HG02759 (cell line): ENCODE measurements around the gene ABLIM1.

ENCODE experiments used
- ATAC-seq: cut with Tn5 transposase; IDR thresholded peaks from one replicate; pipeline ENCODE4 v1.9.1; 2021; ENCODE audit warnings: mild to moderate bottlenecking, moderate library complexity; ENCODE audit not compliant: unreplicated experiment

The ABLIM1 gene

GRCh38 chr10:114471906-114472876 lies 185.9 kb downstream of the ABLIM1 start:
- ATAC-seq = no peak

DNA sequence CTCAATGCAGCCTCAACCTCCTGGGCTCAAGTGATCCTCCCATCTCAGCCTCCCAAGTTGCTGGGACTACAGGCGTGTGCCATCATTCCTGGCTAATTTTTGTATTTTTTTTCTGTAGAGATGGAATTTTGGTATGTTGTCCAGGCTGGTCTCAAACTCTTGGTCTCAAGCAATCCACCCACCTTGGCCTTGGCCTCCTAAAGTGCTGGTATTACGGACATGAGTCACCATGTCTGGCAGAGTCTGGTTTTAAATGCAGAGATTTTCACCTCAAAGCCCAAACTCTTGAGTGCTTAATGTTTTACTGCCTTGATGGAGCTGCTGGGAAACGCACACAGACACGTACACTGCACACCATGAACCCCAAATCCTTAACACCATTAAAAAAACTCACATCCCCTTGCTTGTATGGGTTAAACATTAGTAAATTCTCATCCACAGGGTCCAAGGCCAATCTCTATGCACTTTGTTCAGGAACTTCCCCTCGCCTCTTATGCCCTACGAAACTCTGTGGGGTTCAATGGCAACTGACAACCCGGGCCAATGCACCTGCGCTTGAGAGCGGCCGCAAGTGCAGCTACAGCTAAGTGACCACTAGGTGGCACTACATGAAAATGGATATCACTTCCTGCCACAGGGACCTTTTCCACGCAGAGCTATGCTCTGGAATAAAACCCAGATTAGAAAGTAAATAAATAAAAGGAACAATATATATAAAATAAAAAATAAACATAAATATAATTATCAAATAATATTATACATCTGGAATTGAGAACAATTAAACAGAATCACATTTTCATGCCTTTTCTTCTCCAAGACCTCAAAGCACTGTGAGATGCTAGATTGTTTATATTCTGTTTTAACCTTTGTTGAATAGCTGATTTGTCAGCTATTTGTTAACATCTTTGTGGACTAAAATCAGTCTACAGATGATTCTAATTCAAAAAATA lies 186.8 kb downstream of the ABLIM1 start:
- peak; percentile 95 for ATAC-seq

DNA sequence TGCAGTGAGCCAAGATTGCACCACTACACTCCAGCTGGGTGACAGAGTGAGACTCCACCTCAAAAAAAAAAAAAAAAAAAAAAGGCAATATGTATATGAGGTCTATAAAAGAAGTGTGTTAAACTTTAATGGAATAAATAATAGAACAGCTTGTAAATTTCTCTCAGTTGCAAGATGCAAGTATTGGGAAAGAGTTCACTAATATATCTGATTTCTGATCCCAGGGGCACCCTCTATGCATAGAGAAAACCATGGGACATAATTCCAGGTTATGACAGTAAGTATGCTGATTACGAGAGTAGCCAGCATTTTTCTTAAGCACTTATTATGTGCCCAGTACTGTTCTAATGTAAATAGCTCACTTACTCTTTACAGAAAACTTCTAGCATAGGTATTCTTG lies 187.7 kb downstream of the ABLIM1 start:
- no peak for ATAC-seq

- no peak for ATAC-seq
These were observed 199.1 kb downstream of the ABLIM1 start for GRCh38 chr10:114458955-114459354.

DNA sequence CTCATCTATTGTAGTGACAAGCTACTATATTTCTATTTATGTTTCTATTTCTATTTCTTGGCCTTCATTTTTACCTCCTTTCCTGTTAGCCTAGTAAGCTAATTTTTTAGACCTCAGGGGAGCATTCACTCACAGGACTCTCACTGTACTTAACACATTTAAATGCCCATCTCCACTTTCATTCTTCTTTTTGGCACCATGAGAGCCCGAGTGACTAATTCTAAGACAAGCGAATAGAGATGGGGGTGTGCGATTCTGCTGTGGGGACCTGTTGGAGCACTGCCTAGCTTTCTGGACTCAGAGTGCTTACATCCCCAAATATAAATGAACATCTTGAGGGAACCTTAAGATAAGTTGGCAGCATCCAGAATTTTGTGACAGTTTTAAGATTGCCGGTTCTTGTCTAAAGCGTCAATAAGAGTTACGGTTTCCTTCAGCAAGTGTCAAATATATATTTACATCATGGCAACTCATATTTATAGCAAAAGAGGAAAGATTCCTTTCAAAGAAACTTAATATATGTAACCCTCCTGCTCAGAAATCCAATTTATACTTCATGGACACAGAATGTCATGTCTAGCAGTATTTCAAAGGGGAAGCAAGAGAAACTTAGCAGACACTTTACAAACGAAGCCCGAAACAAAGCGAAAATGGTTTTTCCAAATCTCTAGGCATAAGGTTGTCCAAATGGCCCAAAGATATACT lies 199.7 kb downstream of the ABLIM1 start:
- no peak for ATAC-seq

GRCh38 chr10:114453576-114453975 lies 204.5 kb downstream of the ABLIM1 start:
- ATAC-seq = no peak

DNA sequence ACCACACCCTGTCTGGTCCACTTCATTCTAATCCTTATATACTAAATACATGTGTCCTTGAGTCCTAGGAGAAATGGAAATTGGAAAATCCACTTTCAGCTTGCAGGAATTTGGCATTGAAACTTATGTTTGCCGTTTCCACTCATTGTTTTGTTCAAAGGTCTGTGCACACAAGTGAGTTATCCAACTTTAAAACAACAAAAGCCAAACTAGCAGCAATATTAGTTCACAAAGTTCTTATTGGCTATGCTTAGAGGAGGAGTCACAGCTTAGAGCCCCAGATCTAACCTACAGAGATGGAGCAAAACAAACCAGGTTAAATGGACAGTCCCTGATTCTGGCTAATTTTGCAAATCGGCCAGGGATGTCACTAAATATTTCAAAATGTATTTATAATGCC lies 209.2 kb downstream of the ABLIM1 start:
- no peak for ATAC-seq

DNA sequence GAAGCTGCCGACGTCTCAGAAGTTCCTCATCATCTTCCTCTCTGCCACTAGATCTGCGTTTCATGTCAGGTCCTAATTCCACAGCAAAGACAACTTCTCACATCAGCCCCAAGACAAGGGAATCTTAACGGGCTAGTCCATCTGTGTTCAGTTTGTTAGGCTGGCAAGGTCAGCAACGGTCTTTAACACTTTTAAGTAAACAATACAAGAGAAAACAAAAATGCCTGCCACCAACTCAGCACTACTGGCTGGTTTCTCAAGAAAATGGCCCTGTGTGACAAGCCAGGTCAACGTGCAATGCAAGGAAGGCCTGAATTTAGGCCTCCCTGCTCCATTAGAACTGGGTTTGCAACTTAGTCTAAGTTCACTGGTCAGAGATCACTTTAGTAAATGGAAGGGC lies 212.7 kb downstream of the ABLIM1 start:
- ATAC-seq = no peak

GRCh38 chr10:114444819-114445218 lies 213.3 kb downstream of the ABLIM1 start:
- ATAC-seq = no peak

DNA sequence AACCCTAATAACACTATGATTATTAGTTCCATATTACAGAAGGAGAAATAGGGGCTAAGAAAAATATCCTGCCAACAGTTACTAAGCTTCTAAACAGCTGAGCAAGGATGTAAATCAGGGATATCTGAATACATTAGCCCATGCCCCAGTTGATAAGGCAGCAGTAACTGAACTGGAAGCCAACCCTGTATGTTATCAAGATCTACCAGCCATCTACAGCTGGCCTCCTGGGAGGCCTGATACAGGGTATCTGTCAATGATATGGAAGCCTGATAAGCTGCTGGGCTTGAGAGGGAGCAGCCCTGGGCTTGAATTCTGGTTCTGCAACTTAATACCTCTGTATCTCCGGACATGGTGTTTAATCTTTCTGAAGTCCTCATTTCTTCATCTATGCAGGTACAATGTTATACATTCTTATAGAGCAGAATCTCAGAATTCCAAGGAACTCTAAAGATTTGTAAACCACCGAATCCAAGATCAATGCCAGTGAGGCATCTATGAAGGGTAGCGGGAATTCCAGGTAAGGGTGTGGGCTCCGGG lies 215.9 kb downstream of the ABLIM1 start:
- ATAC-seq = no peak

DNA sequence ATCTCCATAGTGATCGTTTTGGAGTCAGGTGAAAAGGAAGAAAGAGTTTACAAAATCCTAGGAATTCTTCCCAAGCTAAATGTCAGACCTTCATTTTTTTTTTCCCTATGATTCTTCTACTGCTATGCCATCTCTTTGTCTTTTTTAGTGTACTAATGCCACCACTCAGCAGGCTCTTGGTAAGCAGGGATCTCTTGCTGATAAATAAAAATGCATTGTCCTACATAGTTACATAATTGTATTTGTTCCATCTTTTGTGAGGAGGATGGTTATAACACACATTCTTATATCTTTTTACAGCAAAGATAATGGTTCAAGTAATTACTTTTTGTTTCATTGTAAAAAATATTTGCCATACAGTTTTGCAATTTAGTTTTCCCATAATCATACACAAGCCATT lies 217.0 kb downstream of the ABLIM1 start:
- ATAC-seq = no peak

GRCh38 chr10:114437473-114438292 lies 220.4 kb downstream of the ABLIM1 start:
- ATAC-seq = no peak

- no peak for ATAC-seq
These were observed 221.1 kb downstream of the ABLIM1 start for GRCh38 chr10:114436941-114437340.

DNA sequence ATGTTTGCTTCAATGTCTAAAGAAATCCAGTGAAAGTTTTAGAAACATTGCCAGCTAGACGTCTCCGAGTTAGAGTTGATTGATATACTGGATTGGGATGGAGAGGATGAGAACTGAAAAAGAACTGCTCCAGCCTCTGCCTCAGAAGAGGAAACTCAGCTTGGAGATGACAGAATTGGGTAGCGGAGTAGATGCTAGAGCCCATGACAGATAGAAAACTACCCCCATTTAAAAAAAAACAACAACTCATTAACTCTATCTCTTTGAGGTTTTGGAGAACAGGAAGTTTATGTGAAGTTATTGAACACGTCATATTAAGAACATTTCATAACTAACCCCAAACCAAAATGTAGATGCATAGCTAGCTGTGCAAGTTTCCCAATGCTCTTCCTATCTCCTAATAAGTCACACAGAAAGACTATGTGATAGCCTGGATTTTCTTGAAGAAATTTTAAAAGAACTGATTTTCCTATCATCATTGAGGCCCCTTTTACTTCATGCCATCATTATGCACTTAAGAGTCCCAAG lies 225.4 kb downstream of the ABLIM1 start:
- no peak for ATAC-seq

DNA sequence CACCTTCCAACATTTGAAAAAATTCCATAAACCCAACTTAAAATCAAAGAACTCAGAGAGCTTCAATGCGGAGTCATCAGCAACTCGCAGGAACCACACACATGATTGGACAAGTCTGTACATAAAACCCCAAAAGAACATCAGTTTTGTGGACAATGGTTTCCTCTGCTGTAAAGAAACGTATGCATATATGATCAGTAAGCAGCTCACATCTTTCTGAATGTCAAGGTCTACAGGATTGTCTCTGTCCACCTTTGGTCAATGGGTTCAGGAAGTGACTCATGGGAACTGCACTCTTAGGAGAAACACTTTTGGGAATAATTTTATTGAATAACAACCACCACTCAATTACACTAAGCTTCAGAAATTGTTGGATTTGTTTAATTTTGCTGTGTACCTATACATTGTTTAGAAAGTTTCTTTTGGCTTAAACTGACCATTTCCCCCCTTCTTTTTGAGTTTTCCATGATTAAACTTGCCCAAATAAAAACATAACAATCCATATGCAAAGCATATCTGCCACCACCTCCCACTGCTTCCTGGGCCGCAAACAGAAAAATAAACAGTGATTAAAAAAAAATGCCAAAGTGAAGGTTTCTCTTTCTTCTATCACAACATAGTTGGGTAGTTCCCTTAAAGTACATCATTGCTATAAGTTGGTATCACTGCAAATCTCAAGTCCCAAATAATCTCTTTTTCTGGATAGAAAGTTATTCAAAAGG lies 226.5 kb downstream of the ABLIM1 start:
- no peak for ATAC-seq

- no peak for ATAC-seq
These were observed 227.2 kb downstream of the ABLIM1 start for GRCh38 chr10:114430688-114431413.

GRCh38 chr10:114429581-114430335 lies 228.3 kb downstream of the ABLIM1 start:
- no peak for ATAC-seq
